Lung (tissue), 12 donors: Measurements from ENCODE around the gene ILKAP. TPM values are rescaled to one million over a fixed set of nuclear protein-coding genes. Genes with fewer than 3 reads are reported as not detected.

Experiments used
- ATAC-seq: fragments of 200-7000 bp; cut with Tn5 transposase; one replicate; pipeline ENCODE4 v1.9.1; 2020; ENCODE audit warnings: moderate number of reproducible peaks; ENCODE audit not compliant: insufficient read depth, low FRiP score
- DNase-seq, 3 donors: peaks; one replicate each; pipeline ENCODE4 v3.0.0-alpha.2; 2013 to 2017
- H3K27ac ChIP-seq, 2 donors: one replicate each; pipeline ENCODE4 v1.5.1; 2013; ENCODE audit warnings: mild to moderate bottlenecking in 2 of 2, moderate library complexity in 2 of 2, control low read depth in 1 of 2, inconsistent platforms in 1 of 2, low read depth in 1 of 2, low read length in 1 of 2
- H3K27me3 ChIP-seq, 3 donors: one replicate each; pipeline ENCODE4 v1.5.1; 2013; ENCODE audit warnings: low read length in 2 of 3; ENCODE audit not compliant: control insufficient read depth in 3 of 3, insufficient read depth in 3 of 3
- H3K36me3 ChIP-seq, 4 donors: one replicate each; pipeline ENCODE4 v1.5.1; 2013; ENCODE audit warnings: low read length in 4 of 4, mild to moderate bottlenecking in 1 of 4, moderate library complexity in 1 of 4; ENCODE audit not compliant: control insufficient read depth in 4 of 4, insufficient read depth in 4 of 4
- H3K4me1 ChIP-seq, 5 donors: one replicate each; pipeline ENCODE4 v1.5.1; 2013; ENCODE audit warnings: low read length in 5 of 5, mild to moderate bottlenecking in 2 of 5, moderate library complexity in 1 of 5; ENCODE audit not compliant: control insufficient read depth in 5 of 5, insufficient read depth in 5 of 5
- H3K4me3 ChIP-seq: one replicate; pipeline ENCODE4 v1.5.1; 2013; ENCODE audit warnings: mild to moderate bottlenecking, control low read depth, moderate library complexity
- H3K9ac ChIP-seq, 2 donors: one replicate each; pipeline ENCODE4 v1.5.1; 2013; ENCODE audit warnings: low read length in 2 of 2, control low read depth in 1 of 2; ENCODE audit not compliant: insufficient read depth in 1 of 2
- H3K9me3 ChIP-seq, 4 donors: one replicate each; pipeline ENCODE4 v1.5.1; 2013; ENCODE audit warnings: low read length in 3 of 4, mild to moderate bottlenecking in 1 of 4, moderate library complexity in 1 of 4; ENCODE audit not compliant: control insufficient read depth in 4 of 4, insufficient read depth in 3 of 4
- WGBS, 2 donors: extraction: QIAGEN DNeasy Blood & Tissue Kit; methylation state at CpG; one replicate each; pipeline ENCODE4 v1.1.7; 2013; 5-methylcytosine and 5-hydroxymethylcytosine counted together
- polyA plus RNA-seq, 2 donors: library from polyadenylated mRNA; stranded (reverse); fragments of 200-250 nt; gene quantifications; one replicate each; pipeline ENCODE4 v1.2.1, GENCODE V29; 2013
- total RNA-seq, 2 donors: library from RNA; depleted of rRNA in 1 of 2; stranded (reverse); fragments of >200 nt in 1 of 2; gene quantifications; one replicate each; pipeline ENCODE4 v1.2.1, GENCODE V29; 2014 to 2021
- TF ChIP-seq, protein P1 (sequence below): IDR thresholded peaks from 2 replicates; pipeline ENCODE4 v1.5.1; 2012; ENCODE audit warnings: mild to moderate bottlenecking; ENCODE audit errors: control extremely low read depth, extremely low read depth
- donor health status: control.
- donor health status: control.
- donor health status: Bipolar disorder and iron deficiency.
- donor health status: healthy.
- donor health status: DM: yes; HTN: yes; CAD: no.

ILKAP gene
- total and polyA plus RNA-seq, 4 donors, result 35.0 to 52.0 (median 42.1) TPM

GRCh38 chr2:238161291-238162051 lies 42.0 kb downstream of the ILKAP start:
- DNase-seq (no peak), ATAC-seq (no peak)
- WGBS, 2 donors, result 89 to 93% methylated on average over 20 to 21 of the region's 21 CpGs
- peaks cover 0 to 17% (median 8%) of the 10 kb centered on the region in 5 donors for H3K4me1 ChIP-seq
- TF ChIP-seq, protein P1, sequence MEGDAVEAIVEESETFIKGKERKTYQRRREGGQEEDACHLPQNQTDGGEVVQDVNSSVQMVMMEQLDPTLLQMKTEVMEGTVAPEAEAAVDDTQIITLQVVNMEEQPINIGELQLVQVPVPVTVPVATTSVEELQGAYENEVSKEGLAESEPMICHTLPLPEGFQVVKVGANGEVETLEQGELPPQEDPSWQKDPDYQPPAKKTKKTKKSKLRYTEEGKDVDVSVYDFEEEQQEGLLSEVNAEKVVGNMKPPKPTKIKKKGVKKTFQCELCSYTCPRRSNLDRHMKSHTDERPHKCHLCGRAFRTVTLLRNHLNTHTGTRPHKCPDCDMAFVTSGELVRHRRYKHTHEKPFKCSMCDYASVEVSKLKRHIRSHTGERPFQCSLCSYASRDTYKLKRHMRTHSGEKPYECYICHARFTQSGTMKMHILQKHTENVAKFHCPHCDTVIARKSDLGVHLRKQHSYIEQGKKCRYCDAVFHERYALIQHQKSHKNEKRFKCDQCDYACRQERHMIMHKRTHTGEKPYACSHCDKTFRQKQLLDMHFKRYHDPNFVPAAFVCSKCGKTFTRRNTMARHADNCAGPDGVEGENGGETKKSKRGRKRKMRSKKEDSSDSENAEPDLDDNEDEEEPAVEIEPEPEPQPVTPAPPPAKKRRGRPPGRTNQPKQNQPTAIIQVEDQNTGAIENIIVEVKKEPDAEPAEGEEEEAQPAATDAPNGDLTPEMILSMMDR, result no peak
- no peak overlapping the region for H3K4me3 ChIP-seq
- no peaks in the 10 kb centered on the region for H3K9me3 ChIP-seq
- no peak overlapping the region for H3K9ac ChIP-seq
- no peak overlapping the region for H3K27ac ChIP-seq
- peaks cover 0 to 19% (median 13%) of the 10 kb centered on the region in 3 donors for H3K27me3 ChIP-seq
- no peaks in the 10 kb centered on the region for H3K36me3 ChIP-seq

- Histone ChIP-seq H3K27me3 (peaks cover 0 to 19% (median 13%) of the 10 kb centered on the region in 3 donors), H3K4me3 (no peak overlapping the region), H3K27ac (no peak overlapping the region), H3K36me3 (no peaks in the 10 kb centered on the region), H3K9me3 (no peaks in the 10 kb centered on the region), H3K9ac (no peak overlapping the region), H3K4me1 (peaks cover 0 to 22% (median 8%) of the 10 kb centered on the region in 5 donors)
- no peak for ATAC-seq
- DNase-seq, result peak in 1 of 3 donors; percentile 36
- WGBS, 2 donors, result 46 to 52% methylated on average over 23 of the region's 23 CpGs
- TF ChIP-seq, protein P1, result no peak
These were observed 43.0 kb downstream of the ILKAP start for GRCh38 chr2:238160206-238161129.

GRCh38 chr2:238159661-238160205 lies 43.8 kb downstream of the ILKAP start:
- H3K36me3 ChIP-seq, result no peaks in the 10 kb centered on the region
- DNase-seq (no peak), ATAC-seq (no peak)
- H3K9ac ChIP-seq, result no peak overlapping the region
- TF ChIP-seq, protein P1, result no peak
- H3K27me3 ChIP-seq, result peaks cover 0 to 19% (median 13%) of the 10 kb centered on the region in 3 donors
- H3K9me3 ChIP-seq, result no peaks in the 10 kb centered on the region
- WGBS, 2 donors, result 35 to 44% methylated on average over 10 of the region's 10 CpGs
- H3K27ac ChIP-seq, result no peak overlapping the region
- H3K4me3 ChIP-seq, result no peak overlapping the region
- peaks cover 0 to 26% (median 8%) of the 10 kb centered on the region in 5 donors for H3K4me1 ChIP-seq
